ENCODE data around the gene AKNA.

The AKNA gene

GRCh38 chr9:114372921-114373448, 14.8 kb downstream of the AKNA start:
- TF ChIP-seq CTCF (IDR thresholded peaks at IDR 0.05; ENCODE audit: insufficient read depth, missing control alignments): no peak
- FAIRE-seq (no peak), DNase-seq (ENCODE audit: insufficient read length, low spot score) (no peak)

- DNase-seq (ENCODE audit: insufficient read length, low spot score): no peak
- TF ChIP-seq CTCF (IDR thresholded peaks at IDR 0.05; ENCODE audit: insufficient read depth, missing control alignments): no peak
- no peak for FAIRE-seq
These were observed 15.5 kb downstream of the AKNA start for GRCh38 chr9:114371973-114372917.

- FAIRE-seq (no peak), DNase-seq (ENCODE audit: insufficient read length, low spot score) (no peak)
- no peak for TF ChIP-seq CTCF (IDR thresholded peaks at IDR 0.05; ENCODE audit: insufficient read depth, missing control alignments)
These were observed 16.3 kb downstream of the AKNA start for GRCh38 chr9:114371343-114371944.

GRCh38 chr9:114370968-114371320, 16.8 kb downstream of the AKNA start:
- no peak for DNase-seq (ENCODE audit: insufficient read length, low spot score)
- FAIRE-seq: no peak
- no peak for TF ChIP-seq CTCF (IDR thresholded peaks at IDR 0.05; ENCODE audit: insufficient read depth, missing control alignments)

- TF ChIP-seq CTCF (IDR thresholded peaks at IDR 0.05; ENCODE audit: insufficient read depth, missing control alignments): no peak
- DNase-seq (ENCODE audit: insufficient read length, low spot score) (peak; percentile 87), FAIRE-seq (no peak)
These were observed 17.4 kb downstream of the AKNA start for GRCh38 chr9:114370251-114370967.

- FAIRE-seq (peak; percentile 67), DNase-seq (ENCODE audit: insufficient read length, low spot score) (no peak)
- no peak for TF ChIP-seq CTCF (IDR thresholded peaks at IDR 0.05; ENCODE audit: insufficient read depth, missing control alignments)
These were observed 18.3 kb downstream of the AKNA start for GRCh38 chr9:114369216-114370130.

Measured in D721Med (cell line).